Putamen (tissue), 1 donor: ENCODE data around the gene HMOX2.

Experiments used
- DNase-seq: peaks from one replicate; pipeline ENCODE4 v3.0.0-alpha.2; 2016; ENCODE audit warnings: low spot score

HMOX2 gene

GRCh38 chr16:4475880-4476788, at the start of gene HMOX2:
TSS of gene HMOX2 (plus strand) at chr16:4476398. CDS start at chr16:4505525, 29,127 bp downstream.
- peak; percentile 95 for DNase-seq

GRCh38 chr16:4426722-4427372, 49.4 kb upstream of the HMOX2 start:
- DNase-seq = no peak

- DNase-seq = no peak
Observed at GRCh38 chr16:4428500-4428899, 47.7 kb upstream of the HMOX2 start.

GRCh38 chr16:4431023-4431422, 45.2 kb upstream of the HMOX2 start:
- DNase-seq = no peak

GRCh38 chr16:4433228-4433627, 43.0 kb upstream of the HMOX2 start:
- no peak for DNase-seq

- no peak for DNase-seq
Observed at GRCh38 chr16:4433914-4434787, 42.0 kb upstream of the HMOX2 start.

- DNase-seq = no peak
Observed at GRCh38 chr16:4435337-4436067, 40.7 kb upstream of the HMOX2 start.

- no peak for DNase-seq
Observed at GRCh38 chr16:4437366-4437765, 38.8 kb upstream of the HMOX2 start.

- no peak for DNase-seq
Observed at GRCh38 chr16:4442371-4442770, 33.8 kb upstream of the HMOX2 start.

GRCh38 chr16:4443271-4443670, 32.9 kb upstream of the HMOX2 start:
- DNase-seq = peak; percentile 47

GRCh38 chr16:4443986-4444385, 32.2 kb upstream of the HMOX2 start:
- peak; percentile 41 for DNase-seq

- no peak for DNase-seq
Observed at GRCh38 chr16:4450430-4450829, 25.8 kb upstream of the HMOX2 start.

- DNase-seq = no peak
Observed at GRCh38 chr16:4450931-4451519, 25.2 kb upstream of the HMOX2 start.

GRCh38 chr16:4452674-4453073, 23.5 kb upstream of the HMOX2 start:
- no peak for DNase-seq

- no peak for DNase-seq
Observed at GRCh38 chr16:4454623-4455022, 21.6 kb upstream of the HMOX2 start.

GRCh38 chr16:4455081-4455480, 21.1 kb upstream of the HMOX2 start:
- no peak for DNase-seq

- no peak for DNase-seq
Observed at GRCh38 chr16:4455951-4456350, 20.2 kb upstream of the HMOX2 start.

GRCh38 chr16:4460936-4461249, 15.3 kb upstream of the HMOX2 start:
- no peak for DNase-seq

- DNase-seq = peak; percentile 32
Observed at GRCh38 chr16:4461250-4462085, 14.7 kb upstream of the HMOX2 start.

GRCh38 chr16:4463522-4464163, 12.6 kb upstream of the HMOX2 start:
- DNase-seq = no peak
